ENCODE measurements around the gene SSH2.

SSH2 gene

DNA sequence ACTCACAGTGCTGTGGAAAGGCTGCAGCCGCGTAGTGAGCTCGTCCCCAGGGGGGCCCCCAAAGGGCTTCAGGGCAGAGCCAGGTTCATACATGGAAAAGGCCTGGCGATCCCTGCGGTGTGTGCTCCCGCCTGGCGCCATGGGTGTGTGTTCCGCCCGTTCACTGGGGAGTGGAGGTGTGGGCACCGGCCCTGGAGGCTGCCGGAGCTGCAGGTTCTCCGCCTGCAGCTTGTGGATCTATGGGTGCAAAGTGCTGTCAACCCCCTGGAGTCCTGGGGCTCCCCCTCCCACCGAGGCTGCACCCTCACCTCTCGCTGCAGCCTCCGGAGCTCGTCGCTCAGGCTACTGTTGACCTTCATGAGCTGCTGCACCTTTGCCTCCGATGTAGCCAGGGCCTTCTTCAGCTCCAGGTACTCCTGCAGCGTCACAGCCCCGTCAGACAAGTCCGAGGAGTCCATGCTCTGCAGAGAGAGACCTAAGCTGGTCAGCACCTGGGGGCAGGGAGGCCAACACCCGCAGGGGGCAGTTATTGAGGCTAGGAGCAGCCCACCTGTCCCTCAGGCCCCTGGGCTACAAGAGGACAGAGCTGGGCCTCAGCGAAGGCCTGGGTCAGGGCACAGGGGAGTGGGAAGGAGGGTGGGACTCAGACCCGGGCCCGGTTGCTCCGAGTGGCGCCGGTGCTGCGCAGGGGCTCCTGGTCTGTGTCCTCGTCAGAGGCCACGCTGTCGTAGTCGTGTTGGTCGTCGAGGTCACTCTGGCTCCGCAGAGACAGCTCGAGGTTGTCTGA lies 353.6 kb downstream of the SSH2 start:
- Histone ChIP-seq H3K27ac (ENCODE audit: low read length) (no peak overlapping the region), H3K9me2 (replicated peaks; ENCODE audit: insufficient read depth, low read length) (no peaks in the 10 kb centered on the region), H3K27me3 (replicated peaks; ENCODE audit: insufficient read depth, low read length) (no peaks in the 10 kb centered on the region), H3K4me3 (ENCODE audit: low read length) (no peak overlapping the region), H3F3A (ENCODE audit: insufficient read depth, low read length) (no peaks in the 10 kb centered on the region), H4K20me1 (ENCODE audit: insufficient read depth, low read length) (no peaks in the 10 kb centered on the region), H3K79me2 (ENCODE audit: low read length) (no peaks in the 10 kb centered on the region; the same call in 1 of the 2 replicates), H3K4me2 (ENCODE audit: low read depth, low read length) (no peak overlapping the region), H3K36me3 (replicated peaks; ENCODE audit: insufficient read depth, low read length) (no peaks in the 10 kb centered on the region), H3K9me3 (replicated peaks; ENCODE audit: insufficient read depth, low read length) (no peaks in the 10 kb centered on the region), H3K9ac (ENCODE audit: low read length) (no peak overlapping the region), H3K4me1 (ENCODE audit: low read length) (peaks cover 8% of the 10 kb centered on the region; the same call in 1 of the 2 replicates), H2AFZ (ENCODE audit: low read length) (no peak overlapping the region)
- no peak for TF ChIP-seq EZH2phosphoT487 (IDR thresholded peaks at IDR 0.05; ENCODE audit: low read length)
- DNase-seq: no peak
